Measurements from ENCODE around the gene HSD17B14. TPM values are rescaled to one million over a fixed set of nuclear protein-coding genes. Genes with fewer than 3 reads are reported as not detected.

The HSD17B14 gene
- total RNA-seq, 6 experiments from 2014 or later, result 3.5 to 78.0 (median 15.7) TPM

DNA sequence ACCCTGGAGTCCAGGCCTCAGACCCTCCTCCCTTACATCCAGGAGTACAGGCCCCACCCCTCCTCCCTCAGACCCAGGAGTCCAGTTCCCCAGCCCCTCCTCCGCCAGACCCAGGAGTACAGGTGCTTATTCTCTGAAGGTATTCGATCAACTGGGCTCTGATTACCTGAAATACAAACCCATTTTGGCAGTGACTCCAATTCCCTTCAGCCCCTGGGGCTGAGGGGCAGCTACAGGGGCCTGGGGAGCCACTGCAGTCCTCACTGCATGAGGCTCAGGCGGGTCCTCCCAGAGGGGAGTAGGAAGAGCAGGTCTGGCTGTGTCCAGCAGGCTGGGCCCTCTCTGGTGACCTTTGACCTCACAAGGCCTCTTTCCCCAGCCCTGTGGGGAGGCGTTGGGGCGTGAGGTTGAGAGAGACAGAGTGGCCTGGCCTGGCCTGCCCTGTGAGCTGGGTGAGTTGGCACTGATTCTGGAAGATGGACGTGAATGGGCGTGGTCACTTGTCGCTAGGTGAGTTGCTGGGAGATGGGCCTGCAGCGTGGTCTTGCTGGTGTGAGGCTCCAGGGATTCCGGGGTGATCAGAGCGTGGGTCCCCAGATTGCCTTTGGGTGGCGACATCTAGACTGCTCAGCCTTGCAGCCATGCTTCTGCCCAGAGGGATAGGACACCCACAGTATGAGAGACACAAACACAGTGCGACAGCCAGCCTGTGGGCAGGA lies 28.5 kb downstream of the HSD17B14 start:
- no peaks in the 10 kb centered on the region for H3K9me3 ChIP-seq
- intact Hi-C loops (cut with DNase I), result no loop called here
- TF ChIP-seq POLR2A (IDR thresholded peaks at IDR 0.05), result no peak
- TF ChIP-seq, protein P1, sequence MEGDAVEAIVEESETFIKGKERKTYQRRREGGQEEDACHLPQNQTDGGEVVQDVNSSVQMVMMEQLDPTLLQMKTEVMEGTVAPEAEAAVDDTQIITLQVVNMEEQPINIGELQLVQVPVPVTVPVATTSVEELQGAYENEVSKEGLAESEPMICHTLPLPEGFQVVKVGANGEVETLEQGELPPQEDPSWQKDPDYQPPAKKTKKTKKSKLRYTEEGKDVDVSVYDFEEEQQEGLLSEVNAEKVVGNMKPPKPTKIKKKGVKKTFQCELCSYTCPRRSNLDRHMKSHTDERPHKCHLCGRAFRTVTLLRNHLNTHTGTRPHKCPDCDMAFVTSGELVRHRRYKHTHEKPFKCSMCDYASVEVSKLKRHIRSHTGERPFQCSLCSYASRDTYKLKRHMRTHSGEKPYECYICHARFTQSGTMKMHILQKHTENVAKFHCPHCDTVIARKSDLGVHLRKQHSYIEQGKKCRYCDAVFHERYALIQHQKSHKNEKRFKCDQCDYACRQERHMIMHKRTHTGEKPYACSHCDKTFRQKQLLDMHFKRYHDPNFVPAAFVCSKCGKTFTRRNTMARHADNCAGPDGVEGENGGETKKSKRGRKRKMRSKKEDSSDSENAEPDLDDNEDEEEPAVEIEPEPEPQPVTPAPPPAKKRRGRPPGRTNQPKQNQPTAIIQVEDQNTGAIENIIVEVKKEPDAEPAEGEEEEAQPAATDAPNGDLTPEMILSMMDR (IDR thresholded peaks at IDR 0.05), result no peak
- ATAC-seq (peak; percentile 46 to 55 (median 52)), DNase-seq (peak; percentile 75 to 90 (median 90))
- H3K4me1 ChIP-seq, result peaks cover 0 to 30% (median 3%) of the 10 kb centered on the region in 4 donors
- H3K4me3 ChIP-seq, result peak overlapping the region; percentile 37 to 76 (median 67)
- peak overlapping the region; percentile 81 to 97 (median 95) for H3K27ac ChIP-seq
- no peaks in the 10 kb centered on the region for H3K36me3 ChIP-seq
- no peaks in the 10 kb centered on the region for H3K27me3 ChIP-seq
- 36% methylated on average over 7 of the region's 13 CpGs for WGBS (ENCODE audit: insufficient coverage, low coverage, low lambda C conversion rate, missing lambda C conversion rate)

DNA sequence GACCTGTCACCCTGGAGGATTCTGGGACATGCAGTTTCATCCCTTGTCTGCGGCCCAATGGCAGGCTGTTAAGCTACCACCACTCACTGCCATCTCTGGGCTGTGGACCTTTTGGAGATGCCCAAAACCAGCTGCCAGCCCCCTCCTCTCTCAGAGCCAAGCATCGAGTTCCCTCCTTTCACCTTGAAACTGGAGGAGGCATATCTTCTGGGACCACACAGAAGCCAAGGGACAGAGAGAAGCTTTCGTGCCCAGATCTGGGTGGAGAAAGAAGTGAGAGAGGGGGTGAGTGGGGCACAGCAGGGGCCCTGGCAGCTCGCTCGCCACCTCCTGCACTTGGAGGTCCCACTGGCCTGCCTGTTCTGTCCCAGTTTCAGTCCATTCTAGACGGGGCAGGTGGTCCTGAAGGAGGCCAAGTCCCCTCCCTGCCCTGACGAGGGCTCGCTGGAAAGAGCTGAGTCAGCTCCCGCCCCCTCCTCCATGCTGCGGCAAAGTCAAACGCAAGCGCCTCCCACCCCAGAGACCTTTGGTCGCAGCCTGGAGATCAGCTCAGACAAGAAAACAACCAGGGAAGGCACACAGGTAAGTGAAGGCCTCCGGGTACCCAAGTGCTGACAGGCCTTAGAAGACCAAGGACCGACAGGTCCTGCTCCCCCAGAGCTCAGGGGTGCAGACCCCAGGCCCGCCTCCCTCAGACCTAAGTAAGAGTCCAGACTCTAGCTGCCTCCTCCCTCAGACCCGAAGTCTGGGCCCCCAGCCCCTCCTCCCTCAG lies 29.3 kb downstream of the HSD17B14 start:
- Histone ChIP-seq H3K27me3 (no peaks in the 10 kb centered on the region), H3K4me1 (peaks cover 0 to 26% (median 3%) of the 10 kb centered on the region in 4 donors), H3K36me3 (no peaks in the 10 kb centered on the region), H3K4me3 (peak overlapping the region; percentile 37 to 76 (median 67)), H3K9me3 (no peaks in the 10 kb centered on the region), H3K27ac (peak overlapping the region; percentile 81 to 97 (median 95))
- WGBS (ENCODE audit: insufficient coverage, low coverage, low lambda C conversion rate, missing lambda C conversion rate), result 18% methylated on average over 2 of the region's 17 CpGs
- peak; percentile 83 for TF ChIP-seq POLR2A (IDR thresholded peaks at IDR 0.05)
- TF ChIP-seq, protein P1 (IDR thresholded peaks at IDR 0.05), result no peak
- DNase-seq (peak; percentile 80 to 92 (median 89)), ATAC-seq (peak; percentile 63 to 80 (median 68))
- intact Hi-C loops (cut with DNase I), result no loop called here

DNA sequence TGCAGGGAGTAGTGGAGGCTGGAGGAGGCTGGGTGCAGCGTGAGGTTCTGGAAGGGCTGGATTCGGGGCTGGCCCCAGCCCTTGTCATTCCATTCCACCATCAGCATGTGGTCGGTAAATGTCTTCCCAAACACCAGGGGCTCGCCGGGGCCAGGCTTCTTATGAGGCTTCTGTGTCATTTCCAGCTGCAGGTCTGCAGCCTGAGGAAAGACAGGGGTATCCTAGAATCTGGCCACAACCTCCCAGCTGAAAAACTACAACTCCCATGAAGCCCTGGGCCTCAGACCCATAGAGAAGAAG lies 29.8 kb downstream of the HSD17B14 start:
- no peak for ATAC-seq
- Histone ChIP-seq H3K27me3 (no peaks in the 10 kb centered on the region), H3K27ac (peak overlapping the region in 2 of 3 donors; percentile 13 to 95), H3K9me3 (no peaks in the 10 kb centered on the region), H3K4me1 (peaks cover 0 to 23% (median 3%) of the 10 kb centered on the region in 4 donors), H3K36me3 (no peaks in the 10 kb centered on the region), H3K4me3 (peak overlapping the region; percentile 37 to 76 (median 67))
- no peak for TF ChIP-seq POLR2A (IDR thresholded peaks at IDR 0.05)
- TF ChIP-seq, protein P1 (IDR thresholded peaks at IDR 0.05), result no peak
- intact Hi-C loops (cut with DNase I), result no loop called here
- DNase-seq, result no peak
- WGBS (ENCODE audit: insufficient coverage, low coverage, low lambda C conversion rate, missing lambda C conversion rate), result no CpG with 5 or more reads among the region's 5 CpGs

DNA sequence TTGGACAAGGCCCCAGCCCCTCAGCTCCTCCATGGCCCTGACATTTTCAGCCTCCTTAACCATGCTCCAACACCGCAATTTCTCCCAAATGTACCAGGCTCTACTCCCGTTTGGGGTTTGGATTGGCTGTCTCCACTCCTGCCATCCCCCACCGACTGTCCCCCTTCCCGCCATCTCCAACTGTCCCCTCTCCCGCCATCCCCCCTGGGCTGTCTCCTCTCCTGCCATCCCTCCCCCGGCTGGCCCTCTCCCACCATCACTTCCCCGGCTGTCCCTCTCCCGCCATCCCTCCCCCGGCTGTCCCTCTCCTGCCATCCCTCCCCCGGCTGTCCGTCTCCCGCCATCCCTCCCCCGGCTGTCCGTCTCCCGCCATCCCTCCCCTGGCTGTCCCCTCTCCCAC lies 30.8 kb downstream of the HSD17B14 start:
- no peak overlapping the region for H3K27ac ChIP-seq
- 81% methylated on average over 14 of the region's 15 CpGs for WGBS (ENCODE audit: insufficient coverage, low coverage, low lambda C conversion rate, missing lambda C conversion rate)
- H3K27me3 ChIP-seq, result no peaks in the 10 kb centered on the region
- no peak for DNase-seq
- no peak overlapping the region for H3K4me3 ChIP-seq
- no peak for TF ChIP-seq POLR2A (IDR thresholded peaks at IDR 0.05)
- TF ChIP-seq, protein P1 (IDR thresholded peaks at IDR 0.05), result no peak
- intact Hi-C loops (cut with DNase I), result no loop called here
- H3K4me1 ChIP-seq, result peaks cover 0 to 21% (median 2%) of the 10 kb centered on the region in 4 donors
- no peaks in the 10 kb centered on the region for H3K9me3 ChIP-seq
- H3K36me3 ChIP-seq, result no peaks in the 10 kb centered on the region
- no peak for ATAC-seq

Measured in right lobe of liver (tissue), 6 donors.